HTERT RPE-1 (cell line): ENCODE results near the gene SYNPR.

Experiments
- in situ Hi-C: fragments of 300-500 bp; cut with MboI; formaldehyde crosslinking; loops from 4 replicates; pipeline ENCODE4 v1.14.3; 2020; ENCODE audit warnings: low sequenced_read_pairs

Gene SYNPR

GRCh38 chr3:63458405-63458804, 180.3 kb downstream of the SYNPR start:
- in situ Hi-C loops, result no loop called here

GRCh38 chr3:63462732-63463131, 184.6 kb downstream of the SYNPR start:
- in situ Hi-C loops, result no loop called here

GRCh38 chr3:63467392-63467791, 189.3 kb downstream of the SYNPR start:
- in situ Hi-C loops, result no loop called here

DNA sequence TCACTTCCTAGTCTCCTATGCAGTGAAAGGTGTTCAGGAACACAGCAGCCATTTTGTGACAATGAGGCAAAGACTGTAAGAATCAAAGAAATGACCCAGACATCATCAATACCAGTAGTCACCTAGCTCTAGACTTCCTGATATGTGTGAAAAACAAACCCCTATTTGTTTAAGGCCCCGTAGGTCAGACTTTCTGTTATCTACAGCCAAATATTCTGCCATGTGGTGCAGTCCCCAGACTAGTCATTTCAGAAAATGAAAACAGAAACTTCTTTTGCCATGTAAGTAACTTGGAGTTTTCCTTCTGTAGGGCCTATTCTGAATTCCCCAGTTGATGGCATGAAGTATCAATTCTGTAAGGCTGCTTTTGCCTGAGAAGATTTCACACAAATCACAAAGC, 192.6 kb downstream of the SYNPR start:
- in situ Hi-C loops, result no loop called here

DNA sequence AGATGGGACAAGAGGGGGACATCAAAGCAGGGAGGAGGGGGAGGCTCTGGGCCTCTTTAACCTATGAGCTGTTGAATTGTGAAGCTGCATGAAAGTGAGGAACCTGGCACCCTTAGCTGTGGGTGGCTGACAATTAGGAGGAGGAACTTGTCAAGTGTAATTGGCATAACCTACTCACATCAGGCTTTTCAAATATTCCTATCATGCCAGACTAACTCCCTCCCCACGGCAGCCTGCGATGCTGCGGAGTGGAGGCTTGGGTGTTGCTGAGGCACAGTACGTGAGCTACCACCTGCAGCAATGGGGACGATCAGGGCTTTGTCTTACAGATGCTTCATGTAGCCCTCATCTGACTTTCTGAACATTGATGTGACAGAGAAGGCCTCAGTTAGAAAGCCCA, 193.7 kb downstream of the SYNPR start:
- in situ Hi-C loops, result no loop called here

DNA sequence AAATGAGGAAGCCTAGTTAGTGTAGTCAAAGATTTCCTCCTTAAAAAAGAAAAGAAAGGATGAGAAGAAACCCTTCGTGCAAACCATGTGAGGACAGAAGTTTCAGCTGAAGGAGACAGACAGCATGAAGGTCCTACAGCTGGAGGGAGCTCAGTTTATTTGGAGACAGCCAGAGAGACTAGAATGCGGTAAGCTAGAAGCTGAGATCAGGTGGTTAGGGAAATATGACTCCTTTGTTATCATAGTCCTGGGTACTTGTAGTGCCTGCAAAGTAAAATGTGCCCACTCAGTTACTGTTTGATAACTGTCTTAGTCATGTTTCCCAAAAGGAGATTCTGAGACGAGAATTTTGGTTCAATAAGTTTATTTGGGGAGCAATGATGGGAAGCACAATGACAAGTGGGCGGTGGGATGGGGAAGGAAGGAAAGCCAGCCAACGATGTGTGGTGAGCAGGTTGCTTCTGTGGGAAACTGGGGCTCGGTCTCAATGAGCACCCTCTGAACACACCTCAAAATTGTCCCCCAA, 195.6 kb downstream of the SYNPR start:
- in situ Hi-C loops, result no loop called here

DNA sequence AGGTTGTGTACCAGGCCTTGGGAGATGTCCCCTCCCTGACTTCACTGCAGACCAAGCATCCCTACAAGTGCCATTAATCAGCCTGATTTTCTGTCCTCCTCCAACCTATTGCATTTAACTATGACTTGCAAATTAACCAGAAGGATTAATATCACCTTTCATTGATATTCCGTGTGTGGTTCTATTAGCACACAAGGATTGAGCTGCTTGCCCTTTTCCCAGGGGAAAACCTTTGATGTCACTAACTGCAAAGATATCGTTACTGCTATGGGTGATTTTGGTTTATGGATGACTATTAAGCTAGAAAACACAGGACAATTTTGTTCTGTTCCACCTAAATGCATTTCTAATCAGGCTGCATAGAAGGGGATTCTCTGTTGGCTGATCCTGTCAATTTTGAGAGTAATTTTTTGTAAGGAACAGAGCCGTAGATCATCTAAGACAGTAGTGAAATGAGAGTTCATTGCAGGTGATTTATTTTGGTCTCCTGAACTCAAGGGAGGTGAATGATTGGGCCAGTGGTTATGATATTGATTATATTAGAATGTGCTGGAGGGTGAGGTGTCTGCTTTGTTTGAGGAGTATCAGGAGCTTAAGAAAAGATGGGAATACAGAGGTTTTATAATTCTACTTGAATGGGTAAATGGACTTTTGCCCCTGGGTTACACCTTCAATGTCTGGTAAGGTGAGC, 196.9 kb downstream of the SYNPR start:
- in situ Hi-C loops, result no loop called here

DNA sequence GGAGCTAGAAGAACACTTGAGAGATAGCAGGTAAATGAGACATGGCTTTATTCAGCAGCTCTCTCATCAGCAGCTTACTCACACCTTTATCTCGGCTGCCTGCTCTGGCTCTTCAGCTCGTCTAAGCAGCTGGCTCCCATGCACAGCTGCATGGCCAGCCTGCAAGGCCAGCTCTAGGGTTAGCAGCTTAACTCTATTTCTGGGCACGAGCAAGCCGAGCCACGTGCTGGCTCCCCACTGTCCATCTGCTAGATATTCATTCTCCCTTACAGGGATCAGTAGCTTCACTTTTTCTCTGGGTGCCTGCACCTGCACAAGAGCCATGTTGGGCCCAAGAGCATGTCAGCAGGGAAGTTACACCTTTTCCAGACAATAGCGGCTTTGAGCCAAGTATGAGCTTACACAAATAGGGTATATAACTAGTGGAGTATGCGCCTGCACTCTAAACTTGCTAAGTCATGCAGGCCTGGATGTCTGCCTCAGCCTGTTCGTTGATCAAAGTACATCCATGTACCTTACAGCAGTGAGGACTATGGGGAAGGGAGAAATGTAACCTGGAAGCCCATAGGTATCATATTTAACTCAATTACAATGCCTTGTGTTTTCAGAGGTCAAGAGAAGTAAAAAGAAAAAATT, 199.5 kb downstream of the SYNPR start:
- in situ Hi-C loops, result no loop called here

DNA sequence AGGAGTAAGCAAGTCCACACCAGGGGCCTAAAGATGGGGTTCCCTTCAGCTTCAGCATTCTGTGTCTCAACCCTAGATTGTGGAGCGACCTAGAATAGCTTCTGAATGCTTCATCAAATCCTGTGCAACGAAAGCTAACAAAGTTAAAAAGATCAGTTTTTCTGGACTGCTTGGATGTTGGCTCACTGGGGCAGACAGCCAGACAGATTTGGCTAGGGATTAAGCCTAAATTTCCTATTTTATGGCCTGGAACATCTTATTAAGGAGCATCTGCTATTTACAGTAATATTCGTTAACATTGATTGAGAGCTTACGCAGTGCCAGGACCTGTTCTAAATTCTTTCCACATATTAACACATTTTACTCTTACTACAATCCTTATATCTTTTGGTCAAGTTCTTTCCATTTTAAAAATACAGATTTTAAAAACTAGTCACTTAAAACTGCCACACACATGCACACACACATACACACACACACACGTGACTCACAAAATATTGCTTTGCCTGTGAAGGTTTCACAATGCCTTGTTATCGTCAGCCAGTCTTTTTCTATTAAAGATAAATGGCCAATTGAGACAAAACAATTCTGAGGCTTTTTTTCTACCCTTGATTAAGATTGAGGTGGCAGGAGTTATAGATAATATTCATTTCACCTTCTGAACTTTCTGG, 201.0 kb downstream of the SYNPR start:
- in situ Hi-C loops, result no loop called here

DNA sequence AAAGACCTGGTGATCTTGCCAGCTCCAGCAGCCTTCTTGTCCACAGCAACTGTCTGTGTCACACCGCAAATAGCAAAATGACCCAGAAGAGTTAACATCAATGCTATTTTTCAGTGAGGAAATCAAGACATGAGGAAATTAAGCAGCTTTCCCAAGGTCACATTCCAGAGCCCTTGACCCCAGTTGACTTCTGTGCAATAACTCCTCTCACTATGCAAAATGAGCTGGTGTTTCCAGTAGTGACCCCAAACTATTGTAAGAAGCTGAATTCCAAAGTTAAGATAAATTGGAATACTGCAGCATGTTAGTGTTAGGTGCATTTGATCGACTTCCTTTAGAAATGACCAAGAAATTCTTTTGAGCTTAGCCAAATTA, 201.5 kb downstream of the SYNPR start:
- in situ Hi-C loops, result no loop called here

- in situ Hi-C loops, result no loop called here
Measured at GRCh38 chr3:63481627-63482026, 203.5 kb downstream of the SYNPR start.

GRCh38 chr3:63482341-63482740, 204.2 kb downstream of the SYNPR start:
- in situ Hi-C loops, result no loop called here

- in situ Hi-C loops, result no loop called here
Measured at GRCh38 chr3:63492464-63492863, 214.4 kb downstream of the SYNPR start.

DNA sequence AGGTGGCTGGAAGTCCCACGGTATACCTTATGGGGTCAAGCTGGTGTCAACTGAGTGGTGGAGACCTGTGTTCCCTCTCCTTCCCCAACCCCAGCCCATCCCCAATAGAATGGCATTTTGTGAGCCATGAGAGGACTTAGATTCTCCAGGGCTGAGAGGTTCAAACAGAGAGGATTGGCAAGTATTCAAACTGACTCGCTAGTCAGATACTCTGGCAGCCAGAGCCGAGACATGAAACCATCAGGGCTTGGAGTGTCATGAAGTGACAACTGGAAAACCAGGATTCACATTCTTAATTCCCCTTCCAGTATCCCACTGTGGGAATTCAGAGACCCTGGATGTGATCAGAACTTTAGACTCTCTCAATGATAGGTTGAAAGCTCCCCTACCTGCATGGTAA, 215.0 kb downstream of the SYNPR start:
- in situ Hi-C loops, result no loop called here

DNA sequence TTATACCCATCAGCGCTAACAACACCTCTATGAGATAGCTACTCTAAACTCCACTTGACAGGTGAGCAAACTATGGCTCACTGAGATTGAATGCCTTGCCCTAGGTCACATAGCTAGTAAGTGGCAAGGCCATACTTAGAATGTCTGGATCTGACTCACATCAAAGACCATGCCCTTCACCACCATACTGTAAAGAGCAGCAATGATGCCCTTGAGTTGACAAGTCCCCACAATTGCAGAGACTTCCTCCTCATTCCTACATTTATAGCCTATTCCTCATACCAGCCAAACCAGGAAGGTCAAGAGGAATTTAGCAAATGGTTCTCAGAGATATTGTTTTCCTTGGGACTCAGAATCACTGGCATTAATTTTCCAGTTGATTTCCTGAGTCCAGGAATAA, 216.5 kb downstream of the SYNPR start:
- in situ Hi-C loops, result no loop called here

DNA sequence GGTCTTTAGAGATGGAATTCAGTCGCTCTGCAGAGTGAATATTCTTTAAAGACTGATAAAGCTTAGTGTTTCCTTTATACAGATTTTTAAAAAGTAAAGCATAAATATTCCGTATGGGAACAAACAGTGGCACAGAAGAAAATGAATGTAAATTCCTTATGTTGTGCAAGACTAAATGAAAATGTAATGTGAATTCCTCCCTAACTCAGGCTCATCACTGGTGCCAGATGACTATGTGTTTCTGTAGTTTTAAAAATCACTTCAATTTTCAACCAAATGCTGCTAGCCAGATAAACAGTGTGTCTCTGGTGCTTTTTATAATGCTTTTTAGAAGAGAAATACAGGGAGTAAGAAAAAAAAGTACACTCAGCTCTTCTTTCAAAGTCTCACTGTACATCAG, 219.5 kb downstream of the SYNPR start:
- in situ Hi-C loops, result no loop called here

DNA sequence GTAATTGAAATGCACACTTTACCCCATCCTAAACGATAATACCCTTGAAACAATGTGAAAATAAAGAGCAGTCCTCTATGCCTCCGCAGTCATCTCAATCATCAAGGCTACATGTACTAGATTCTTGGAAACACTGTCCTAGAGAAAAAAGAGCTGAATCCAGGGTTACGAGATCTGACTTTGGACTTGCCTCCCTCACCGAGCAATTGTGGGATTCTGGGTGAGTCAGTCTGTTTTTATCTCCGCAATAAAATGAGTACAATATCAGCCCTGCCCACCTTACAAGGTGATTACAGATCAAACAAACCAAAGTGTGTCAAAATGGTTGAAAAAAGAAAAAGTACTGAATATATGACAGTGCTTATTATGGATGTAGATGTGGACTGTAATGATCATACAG, 222.1 kb downstream of the SYNPR start:
- in situ Hi-C loops, result no loop called here

GRCh38 chr3:63508305-63508704, 230.2 kb downstream of the SYNPR start:
- in situ Hi-C loops, result no loop called here

GRCh38 chr3:63508771-63509170, 230.7 kb downstream of the SYNPR start:
- in situ Hi-C loops, result no loop called here

DNA sequence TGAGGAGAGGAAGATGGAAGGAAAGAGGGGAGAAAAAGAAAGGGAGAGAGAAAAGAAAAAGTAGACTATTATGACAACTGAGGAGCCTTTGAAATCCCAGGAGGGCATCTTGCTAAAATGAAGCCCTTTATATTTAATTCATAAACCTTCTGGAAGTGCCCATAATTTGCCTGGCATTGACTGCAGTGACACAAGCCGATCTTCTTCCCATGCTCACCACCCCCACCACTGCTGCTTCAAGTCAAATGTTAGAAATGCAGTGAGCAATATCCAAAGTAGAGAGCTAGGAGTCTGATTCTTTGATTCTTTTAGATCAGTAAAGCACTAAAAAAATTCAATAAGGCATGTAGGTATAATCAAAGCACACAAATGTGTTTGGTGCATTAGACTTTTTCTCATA, 235.7 kb downstream of the SYNPR start:
- in situ Hi-C loops, result no loop called here

- in situ Hi-C loops, result no loop called here
Measured at GRCh38 chr3:63514678-63515077, 236.6 kb downstream of the SYNPR start.

DNA sequence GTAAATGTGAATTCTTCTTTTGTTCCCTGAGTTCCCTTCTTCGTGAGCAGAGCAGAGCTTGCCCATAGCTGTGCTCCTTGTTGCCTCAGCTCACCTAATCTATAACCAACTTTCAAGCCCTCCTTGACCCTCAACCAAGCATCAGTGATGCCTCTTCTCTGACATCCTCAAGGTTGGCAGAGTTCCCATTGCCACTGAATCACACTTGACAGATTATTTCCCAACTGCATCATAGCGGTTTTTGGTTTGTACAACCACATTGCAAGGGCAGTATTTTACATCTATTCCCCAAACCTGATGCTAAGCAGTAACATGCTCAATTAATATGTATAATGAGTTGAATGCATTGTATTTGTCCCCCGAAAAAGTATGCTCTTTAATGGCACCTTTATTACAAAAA, 241.3 kb downstream of the SYNPR start:
- in situ Hi-C loops, result no loop called here
